H1 (cell line): ENCODE measurements around the gene SNAI1. TPM values are rescaled to one million over a fixed set of nuclear protein-coding genes. Genes with fewer than 3 reads are reported as not detected.

Experiments
- CTCF ChIA-PET: fragments of 300-600 bp; sonication (Branson Sonifier 250); formaldehyde crosslinking; loops from one replicate; lab custom pipeline; 2021; ENCODE audit not compliant: partially characterized antibody; lab: Charles Lee
- POLR2A ChIA-PET: fragments of 300-600 bp; sonication (Branson Sonifier 250); formaldehyde crosslinking; loops from one replicate; lab custom pipeline; 2021; ENCODE audit warnings: inconsistent platforms; ENCODE audit not compliant: partially characterized antibody; lab: Charles Lee
- DNase-seq, 2 experiments: peaks; one replicate each; pipeline versions ENCODE4 v3.0.0 to v3.0.0-alpha.2; 2010 to 2022; ENCODE audit warnings: low spot score in 2 of 2, low read depth in 1 of 2, mixed read lengths in 1 of 2
- FAIRE-seq: peaks from 2 replicates; lab custom pipeline; 2011; peaks lifted over from hg19 to GRCh38; lab: Jason Lieb, UNC
- H2AFZ ChIP-seq: 2 replicates; pipeline ENCODE4 v1.8.1; 2012; ENCODE audit warnings: low read length, inconsistent platforms
- H2AK5ac ChIP-seq: 2 replicates; pipeline ENCODE4 v1.6.1; 2013; ENCODE audit warnings: low read depth, low read length
- H2BK120ac ChIP-seq: replicated peaks from 2 replicates; pipeline ENCODE3; 2013; ENCODE audit warnings: low read depth, low read length, inconsistent platforms
- H2BK12ac ChIP-seq: 2 replicates; pipeline ENCODE4 v1.6.1; 2013; ENCODE audit warnings: low read depth, low read length
- H2BK15ac ChIP-seq: 2 replicates; pipeline ENCODE4 v1.6.1; 2013; ENCODE audit warnings: low read length
- H2BK20ac ChIP-seq: 2 replicates; pipeline ENCODE4 v1.6.1; 2013; ENCODE audit warnings: low read length
- H2BK5ac ChIP-seq: 2 replicates; pipeline ENCODE4 v1.6.1; 2013; ENCODE audit warnings: low read depth, low read length
- H3K14ac ChIP-seq: 2 replicates; pipeline ENCODE4 v1.6.1; 2013; ENCODE audit warnings: inconsistent platforms; ENCODE audit not compliant: insufficient read length
- H3K18ac ChIP-seq: 2 replicates; pipeline ENCODE4 v1.6.1; 2013; ENCODE audit warnings: low read length; ENCODE audit errors: extremely low read depth
- H3K23ac ChIP-seq: 2 replicates; pipeline ENCODE4 v1.6.1; 2013; ENCODE audit warnings: inconsistent platforms; ENCODE audit not compliant: insufficient read length
- H3K23me2 ChIP-seq: 2 replicates; pipeline ENCODE4 v1.6.1; 2013; ENCODE audit warnings: low read depth, low read length
- H3K27ac ChIP-seq: 2 replicates; pipeline ENCODE4 v1.6.1; 2011; ENCODE audit warnings: low read depth, low read length, inconsistent platforms
- H3K27me3 ChIP-seq, 4 experiments: replicated peaks in 1 of 4; 1 replicate in 1 of 4; 2 replicates in 3 of 4; pipeline versions ENCODE4 v1.6.1 to v1.8.1; 2011 to 2013; ENCODE audit warnings: low read length in 3 of 4, mild to moderate bottlenecking in 3 of 4, inconsistent platforms in 2 of 4, mixed read lengths in 2 of 4, moderate library complexity in 1 of 4; ENCODE audit not compliant: control insufficient read depth in 3 of 4, insufficient read depth in 3 of 4; ENCODE audit errors: extremely low read depth in 1 of 4
- H3K36me3 ChIP-seq, 4 experiments: 2 replicates each; pipeline versions ENCODE4 v1.6.1 to v1.8.1; 2011 to 2013; ENCODE audit warnings: mild to moderate bottlenecking in 4 of 4, low read length in 3 of 4, moderate library complexity in 2 of 4, control low read depth in 1 of 4, inconsistent platforms in 1 of 4; ENCODE audit not compliant: insufficient read depth in 4 of 4, control insufficient read depth in 2 of 4
- H3K4ac ChIP-seq: replicated peaks from 2 replicates; pipeline ENCODE3; 2013; ENCODE audit warnings: low read length, low read depth, mixed read lengths, inconsistent platforms; ENCODE audit not compliant: insufficient read length
- H3K4me1 ChIP-seq, 4 experiments: replicated peaks in 1 of 4; 1 replicate in 1 of 4; 2 replicates in 3 of 4; pipeline versions ENCODE4 v1.6.1 to v1.8.1; 2011 to 2013; ENCODE audit warnings: low read length in 3 of 4, inconsistent platforms in 2 of 4, mixed read lengths in 1 of 4; ENCODE audit not compliant: insufficient read depth in 4 of 4, control insufficient read depth in 3 of 4
- H3K4me2 ChIP-seq, 2 experiments: 2 replicates each; pipeline versions ENCODE4 v1.6.1 to v1.8.1; 2011 to 2013; ENCODE audit warnings: low read depth in 2 of 2, low read length in 2 of 2, control low read depth in 1 of 2, inconsistent platforms in 1 of 2, mild to moderate bottlenecking in 1 of 2; ENCODE audit not compliant: insufficient read depth in 1 of 2
- H3K4me3 ChIP-seq, 4 experiments: fragments of 200-600, 300-600 bp in 1 of 4; sonication (generic), shearing (Covaris generic), sonication (Bioruptor Twin) in 1 of 4; 2 replicates each; pipeline versions ENCODE4 v1.5.1 to v1.8.1; 2011 to 2016; ENCODE audit warnings: low read length in 4 of 4, low read depth in 3 of 4, control low read depth in 2 of 4, inconsistent platforms in 2 of 4, mild to moderate bottlenecking in 2 of 4, mixed read lengths in 1 of 4, moderate library complexity in 1 of 4; ENCODE audit not compliant: insufficient read depth in 2 of 4; ENCODE audit errors: extremely low read depth in 1 of 4
- H3K56ac ChIP-seq: replicated peaks from 2 replicates; pipeline ENCODE3; 2013; ENCODE audit warnings: low read depth, mild to moderate bottlenecking, mixed read lengths, low read length, inconsistent platforms; ENCODE audit not compliant: insufficient read length
- H3K79me1 ChIP-seq: 2 replicates; pipeline ENCODE4 v1.6.1; 2013; ENCODE audit warnings: low read depth, low read length, control low read depth
- H3K79me2 ChIP-seq, 2 experiments: 2 replicates each; pipeline versions ENCODE4 v1.6.1 to v1.8.1; 2012 to 2013; ENCODE audit warnings: low read length in 2 of 2, mild to moderate bottlenecking in 2 of 2, inconsistent platforms in 1 of 2; ENCODE audit not compliant: insufficient read depth in 2 of 2, control insufficient read depth in 1 of 2
- H3K9ac ChIP-seq, 4 experiments: replicated peaks in 1 of 4; 1 replicate in 1 of 4; 2 replicates in 3 of 4; pipeline versions ENCODE4 v1.6.1 to v1.8.1; 2011 to 2013; ENCODE audit warnings: low read depth in 3 of 4, low read length in 3 of 4, control low read depth in 2 of 4, mild to moderate bottlenecking in 2 of 4, moderate library complexity in 2 of 4, inconsistent platforms in 1 of 4; ENCODE audit errors: extremely low read depth in 1 of 4
- H3K9me3 ChIP-seq, 2 experiments: 2 replicates each; pipeline versions ENCODE4 v1.6.1 to v1.8.1; 2012 to 2013; ENCODE audit warnings: mild to moderate bottlenecking in 2 of 2, moderate library complexity in 2 of 2, control low read depth in 1 of 2, inconsistent platforms in 1 of 2, low read depth in 1 of 2, low read length in 1 of 2, mixed read lengths in 1 of 2; ENCODE audit not compliant: insufficient read depth in 2 of 2
- H4K20me1 ChIP-seq, 2 experiments: replicated peaks in 1 of 2; 2 replicates each; pipeline versions ENCODE3 to v1.8.1; 2011 to 2013; ENCODE audit warnings: inconsistent platforms in 2 of 2, low read length in 2 of 2, mild to moderate bottlenecking in 1 of 2; ENCODE audit not compliant: insufficient read depth in 2 of 2, control insufficient read depth in 1 of 2
- H4K5ac ChIP-seq: 2 replicates; pipeline ENCODE4 v1.6.1; 2013; ENCODE audit warnings: low read length, low read depth, mixed read lengths, inconsistent platforms; ENCODE audit not compliant: insufficient read length
- H4K8ac ChIP-seq: 2 replicates; pipeline ENCODE4 v1.8.0; 2013; ENCODE audit warnings: mild to moderate bottlenecking, moderate library complexity, low read length, inconsistent platforms; ENCODE audit not compliant: insufficient read depth; ENCODE audit errors: extremely low read depth
- H4K91ac ChIP-seq: replicated peaks from 2 replicates; pipeline ENCODE3; 2013; ENCODE audit warnings: low read length, mixed read lengths, inconsistent platforms; ENCODE audit not compliant: insufficient read length
- CHD1 ChIP-seq: IDR thresholded peaks from 2 replicates; pipeline ENCODE4 v1.6.1; 2012; ENCODE audit warnings: low read depth, low read length, improper control_type of control experiment
- E2F6 ChIP-seq: IDR thresholded peaks from 2 replicates; pipeline ENCODE4 v1.6.1; 2012; ENCODE audit warnings: inconsistent platforms
- EZH2 ChIP-seq: fragments of 200-600 bp; sonication (generic); IDR thresholded peaks from 2 replicates; pipeline ENCODE4 v1.7.1; 2012; ENCODE audit warnings: low read depth, mild to moderate bottlenecking, moderate library complexity, low read length, inconsistent platforms; ENCODE audit not compliant: severe bottlenecking
- FOSL1 ChIP-seq: IDR thresholded peaks from 2 replicates; pipeline ENCODE4 v1.6.1; 2011; ENCODE audit warnings: mild to moderate bottlenecking, low read depth, low read length, moderate library complexity; ENCODE audit not compliant: insufficient read depth
- GTF2F1 ChIP-seq: IDR thresholded peaks from 2 replicates; pipeline ENCODE4 v1.6.1; 2012; ENCODE audit warnings: low read depth, low read length, improper control_type of control experiment, borderline replicate concordance
- HDAC6 ChIP-seq: IDR thresholded peaks from one replicate; pipeline ENCODE4 v1.7.1; 2012; ENCODE audit warnings: low read depth, mild to moderate bottlenecking, inconsistent platforms, low read length, moderate library complexity
- POLR2AphosphoS5 ChIP-seq: IDR thresholded peaks from 2 replicates; pipeline ENCODE4 v1.6.1; 2011; ENCODE audit warnings: low read depth, low read length
- SAP30 ChIP-seq: fragments of 300-600 bp; sonication (generic); IDR thresholded peaks from 2 replicates; pipeline ENCODE4 v1.7.1; 2012; ENCODE audit warnings: low read length, moderate library complexity, mild to moderate bottlenecking, inconsistent platforms; ENCODE audit not compliant: insufficient read depth, insufficient replicate concordance
- SIN3A ChIP-seq, 2 experiments: IDR thresholded peaks in 1 of 2; conservative IDR thresholded peaks in 1 of 2; 2 replicates each; pipeline ENCODE4 v1.6.1; 2011 to 2012; ENCODE audit warnings: low read length in 2 of 2, improper control_type of control experiment in 1 of 2, low read depth in 1 of 2, mild to moderate bottlenecking in 1 of 2
- SP1 ChIP-seq: IDR thresholded peaks from 2 replicates; pipeline ENCODE4 v1.6.1; 2011; ENCODE audit warnings: low read depth, low read length
- SUZ12 ChIP-seq: fragments of 200-600 bp; sonication (generic); IDR thresholded peaks from 2 replicates; pipeline ENCODE4 v1.6.1; 2012; ENCODE audit warnings: mild to moderate bottlenecking, inconsistent platforms, low read length, moderate library complexity, mixed read lengths
- TBP ChIP-seq: IDR thresholded peaks from 2 replicates; pipeline ENCODE4 v1.6.1; 2011; ENCODE audit warnings: low read depth, low read length, improper control_type of control experiment
- WGBS, 2 experiments: shearing (Covaris generic) in 1 of 2; methylation state at CpG; one replicate each; pipeline versions ENCODE4 v1.1.6 to v1.1.7; 2013 to 2015; ENCODE audit warnings: low lambda C conversion rate in 2 of 2, mixed read lengths in 2 of 2, inconsistent platforms in 1 of 2, low coverage in 1 of 2, missing lambda C conversion rate in 1 of 2; ENCODE audit not compliant: insufficient replicate concordance in 2 of 2, insufficient coverage in 1 of 2, insufficient read length in 1 of 2; ENCODE audit errors: extremely low coverage in 1 of 2, missing lambda C conversion rate in 1 of 2; 5-methylcytosine and 5-hydroxymethylcytosine counted together
- polyA plus RNA-seq, 7 experiments: library from polyadenylated mRNA; depleted of rRNA in 3 of 7; stranded (reverse) in 5 of 7; unstranded in 2 of 7; fragments of >200 nt in 5 of 7; fragments of 200-250 nt in 2 of 7; gene quantifications; 1 replicate in 5 of 7; 2 replicates in 1 of 7; 4 replicates in 1 of 7; pipeline versions ENCODE4 v1.2.1 to v1.2.3, GENCODE V29; 2011 to 2013; ENCODE audit warnings: missing spikeins in 2 of 7, mixed read lengths in 2 of 7
- total RNA-seq: library from RNA; stranded (reverse); fragmentation: NEBNext Ultra II Directional; extraction: Animal tissue kit (Norgen Biotek cat#: 25700); gene quantifications from 2 replicates; pipeline ENCODE4 v1.2.1, GENCODE V29; 2021

The SNAI1 gene
- total and polyA plus RNA-seq, 2 of the 8 experiments (the other 6 are each of a cell fraction or from before 2014, with no cell fraction given) = 6.5 to 8.0 TPM

- ChIA-PET CTCF (interaction anchor here (0.7 to 21.7 kb wide), 9 partner anchors 17 to 197 kb away, joined by 3 to 514 read pairs (median 4); no protein-coding TSS in a partner anchor), POLR2A (interaction anchor here (0.7 to 15.6 kb wide), 15 partner anchors 8 to 102 kb away, joined by 3 to 287 read pairs (median 5); partner anchors contain the start of gene RNF114)
- H3K27me3 ChIP-seq = peaks cover 0 to 17% (median 15%) of the 10 kb centered on the region in 4 experiments; a peak in 6 of 7 replicates
- H3K56ac ChIP-seq = no peak overlapping the region
- WGBS, 2 experiments = 34% methylated on average over 12 of the region's 12 CpGs; no CpG with 5 or more reads in 1 of the 2 experiments
- peak overlapping the region; percentile 61 for H4K91ac ChIP-seq
- H3K79me1 ChIP-seq = peaks cover 2% of the 10 kb centered on the region; the same call in 1 of the 2 replicates
- FAIRE-seq = no peak
- no peak overlapping the region for H2BK20ac ChIP-seq
- H3K9ac ChIP-seq = no peak overlapping the region
- H3K9me3 ChIP-seq = no peaks in the 10 kb centered on the region
- no peak overlapping the region for H3K27ac ChIP-seq
- no peak overlapping the region for H2BK120ac ChIP-seq
- peaks cover 7 to 43% (median 31%) of the 10 kb centered on the region in 4 experiments for H3K4me1 ChIP-seq
- H4K5ac ChIP-seq = peak overlapping the region; percentile 54
- H3K4ac ChIP-seq = no peak overlapping the region
- H2BK12ac ChIP-seq = peak overlapping the region; percentile 18; the same call in 1 of the 2 replicates
- no peak overlapping the region for H3K14ac ChIP-seq
- H2BK15ac ChIP-seq = no peak overlapping the region
- DNase-seq = no peak
- peaks cover 2% of the 10 kb centered on the region in 2 experiments for H4K20me1 ChIP-seq
- H3K23me2 ChIP-seq = peaks cover 12% of the 10 kb centered on the region
- H2AK5ac ChIP-seq = no peak overlapping the region
- no peak overlapping the region; the same call in 1 of the 2 replicates for H3K18ac ChIP-seq
- H3K23ac ChIP-seq = no peak overlapping the region
- 0 out of 2 replicates have a peak overlapping the region, but pooled peaks have one; percentile 20 for H2BK5ac ChIP-seq
- peak overlapping the region; percentile 3; the same call in 1 of the 2 replicates for H2AFZ ChIP-seq
- peak overlapping the region; percentile 23 to 61 (median 30); a peak in 7 of 8 replicates for H3K4me3 ChIP-seq
- peaks cover 0 to 12% (median 0%) of the 10 kb centered on the region in 4 experiments; a peak in 1 of 8 replicates for H3K36me3 ChIP-seq
- peak overlapping the region; percentile 78 to 89 for H3K4me2 ChIP-seq
- peak overlapping the region; percentile 60 for H4K8ac ChIP-seq
- H3K79me2 ChIP-seq = peaks cover 0 to 8% of the 10 kb centered on the region in 2 experiments; a peak in 2 of 4 replicates
- TF ChIP-seq TBP (0 out of 2 replicates have a peak, but pooled peaks have one; percentile 4), E2F6 (no peak), SIN3A (conservative IDR thresholded peaks at IDR 0.05 in 1 of 2, IDR thresholded peaks at IDR 0.05 in 1 of 2; ENCODE audit: low read depth in 1 of 2, low read length in 2 of 2) (no peak), SP1 (no peak), FOSL1 (no peak), GTF2F1 (no peak), SAP30 (peak; percentile 50), EZH2 (no peak), SUZ12 (no peak), HDAC6 (no peak), POLR2AphosphoS5 (no peak), CHD1 (no peak)
These were observed 771 bp upstream of the SNAI1 start for GRCh38 chr20:49982072-49982345.
